Panc1 (cell line): ENCODE data around the gene EBF4. TPM values are rescaled to one million over a fixed set of nuclear protein-coding genes. Genes with fewer than 3 reads are reported as not detected.

ENCODE experiments used
- ATAC-seq: fragments of 200-7000 bp; cut with Tn5 transposase; 2 replicates; pipeline ENCODE4 v1.9.1; 2020; ENCODE audit warnings: mild to moderate bottlenecking, moderate library complexity
- BruUV-seq: library from RNA; stranded (reverse); fragments of 400-500 nt; replicated peaks from 2 replicates; lab custom pipeline; 2021; lab: Mats Ljungman, UMichigan
- CTCF ChIA-PET: fragments of 300-600 bp; sonication (Branson Sonifier 250); formaldehyde crosslinking; loops from one replicate; lab custom pipeline; 2022; ENCODE audit warnings: antibody characterized with exemption; lab: Charles Lee
- POLR2A ChIA-PET: fragments of 300-600 bp; sonication (Branson Sonifier 250); formaldehyde crosslinking; loops from one replicate; lab custom pipeline; 2022; ENCODE audit warnings: antibody characterized with exemption; lab: Charles Lee
- DNase-seq: peaks from one replicate; pipeline ENCODE4 v3.0.0-alpha.2; 2010; ENCODE audit warnings: low read depth, low spot score
- H3K27ac ChIP-seq: 2 replicates; pipeline ENCODE4 v1.5.1; 2011; ENCODE audit warnings: mild to moderate bottlenecking, low read length, inconsistent platforms
- H3K27me3 ChIP-seq: fragments of 200-500 bp; sonication (Bioruptor generic); 2 replicates; pipeline ENCODE4 v1.6.0; 2014; ENCODE audit warnings: low read length, inconsistent platforms; ENCODE audit not compliant: control insufficient read depth, insufficient read depth
- H3K36me3 ChIP-seq: fragments of 200-500 bp; sonication (Bioruptor generic); 2 replicates; pipeline ENCODE4 v1.5.1; 2014; ENCODE audit warnings: inconsistent platforms, mild to moderate bottlenecking, low read length, moderate library complexity; ENCODE audit not compliant: control insufficient read depth, insufficient read depth
- H3K4me1 ChIP-seq: 2 replicates; pipeline ENCODE4 v1.5.1; 2011; ENCODE audit warnings: inconsistent platforms, mild to moderate bottlenecking, low read length, moderate library complexity; ENCODE audit not compliant: control insufficient read depth, insufficient read depth
- H3K4me3 ChIP-seq, 2 experiments: 2 replicates each; pipeline ENCODE4 v1.5.1; 2011 to 2012; ENCODE audit warnings: low read depth in 2 of 2, low read length in 2 of 2, mild to moderate bottlenecking in 2 of 2, inconsistent platforms in 1 of 2, moderate library complexity in 1 of 2
- H3K9me3 ChIP-seq: fragments of 200-500 bp; sonication (Bioruptor generic); 2 replicates; pipeline ENCODE4 v1.5.1; 2014; ENCODE audit warnings: low read depth, mild to moderate bottlenecking, inconsistent platforms, low read length, moderate library complexity; ENCODE audit not compliant: control insufficient read depth, insufficient read depth
- CTCF ChIP-seq: fragments of 450-650 bp; IDR thresholded peaks from 2 replicates; pipeline ENCODE4 v1.5.1; 2017; ENCODE audit warnings: mild to moderate bottlenecking
- POLR2AphosphoS5 ChIP-seq: IDR thresholded peaks from 2 replicates; pipeline ENCODE4 v1.6.1; 2012; ENCODE audit warnings: mild to moderate bottlenecking, low read depth, low read length, moderate library complexity
- REST ChIP-seq, 2 experiments: IDR thresholded peaks; 2 replicates each; pipeline ENCODE4 v1.6.1; 2011 to 2012; ENCODE audit warnings: low read depth in 2 of 2, control low read depth in 1 of 2, low read length in 1 of 2, mild to moderate bottlenecking in 1 of 2, moderate library complexity in 1 of 2; ENCODE audit not compliant: insufficient read depth in 1 of 2
- SIN3A ChIP-seq: IDR thresholded peaks from 2 replicates; pipeline ENCODE4 v1.6.1; 2012; ENCODE audit warnings: low read depth, mild to moderate bottlenecking, low read length, moderate library complexity, borderline replicate concordance; ENCODE audit not compliant: insufficient read depth
- TCF7L2 ChIP-seq: IDR thresholded peaks from 2 replicates; pipeline ENCODE4 v1.6.1; 2011; ENCODE audit warnings: mild to moderate bottlenecking, low read depth, low read length, inconsistent platforms
- in situ Hi-C: cut with HindIII; loops from 2 replicates; pipeline ENCODE4 v1.10.0; 2016; ENCODE audit warnings: low sequenced_read_pairs, low pct_unique_long_range_greater_than_20kb
- intact Hi-C: fragments of 100-400 bp; cut with micrococcal nuclease; formaldehyde crosslinking; loops from one replicate; pipeline ENCODE4 v1.10.0; 2022; ENCODE audit not compliant: unreplicated experiment
- total RNA-seq: library from RNA; stranded (reverse); gene quantifications from one replicate; pipeline ENCODE4 v1.2.1, GENCODE V29; 2021; ENCODE audit not compliant: unreplicated experiment

Gene EBF4
- total RNA-seq, 1 experiment from 2014 or later = 6.8 TPM

GRCh38 chr20:2739042-2739398, 46.4 kb downstream of the EBF4 start:
- BruUV-seq = no TSS peak
- in situ Hi-C loops = no loop called here
- ChIA-PET POLR2A (no interaction called here), CTCF (no interaction called here)
- H3K27ac ChIP-seq = no peak overlapping the region
- ATAC-seq (no peak), DNase-seq (no peak)
- TF ChIP-seq CTCF (no peak), POLR2AphosphoS5 (no peak), TCF7L2 (no peak), SIN3A (no peak)
- intact Hi-C loops = no loop called here
- peaks cover 4% of the 10 kb centered on the region for H3K4me1 ChIP-seq
- H3K27me3 ChIP-seq = no peaks in the 10 kb centered on the region
- no peak overlapping the region for H3K4me3 ChIP-seq
- no peaks in the 10 kb centered on the region for H3K36me3 ChIP-seq
- H3K9me3 ChIP-seq = no peaks in the 10 kb centered on the region

GRCh38 chr20:2740702-2741101, 48.1 kb downstream of the EBF4 start:
- H3K4me1 ChIP-seq = peaks cover 4% of the 10 kb centered on the region
- POLR2A ChIA-PET = interaction anchor here (0.6 kb wide), 1 partner anchor 89 kb away, joined by 3 read pairs; the partner anchor contains the start of gene NOP56
- no peaks in the 10 kb centered on the region for H3K9me3 ChIP-seq
- H3K27me3 ChIP-seq = no peaks in the 10 kb centered on the region
- TF ChIP-seq TCF7L2 = no peak
- TF ChIP-seq CTCF = no peak
- TF ChIP-seq POLR2AphosphoS5 = no peak
- no peak for TF ChIP-seq REST (IDR thresholded peaks at IDR 0.05; ENCODE audit: insufficient read depth in 1 of 2, low read depth in 2 of 2, low read length in 1 of 2)
- TF ChIP-seq SIN3A = no peak
- intact Hi-C loops (loop anchor here (5.0 kb wide), 1 partner anchor 53 kb away; no protein-coding TSS in a partner anchor), in situ Hi-C loops (no loop called here)
- CTCF ChIA-PET = no interaction called here
- no peak for ATAC-seq
- no peaks in the 10 kb centered on the region for H3K36me3 ChIP-seq
- no peak overlapping the region for H3K27ac ChIP-seq
- BruUV-seq = no TSS peak
- DNase-seq = no peak
- no peak overlapping the region for H3K4me3 ChIP-seq
